Heart left ventricle (tissue), 16 donors: ENCODE results near the gene SH3BP1. TPM values are rescaled to one million over a fixed set of nuclear protein-coding genes. Genes with fewer than 3 reads are reported as not detected.

Source experiments
- ATAC-seq, 4 donors: fragments of 200-7000 bp; cut with Tn5 transposase; one replicate each; pipeline ENCODE4 v1.9.1; 2020 to 2022; ENCODE audit warnings: moderate library complexity in 4 of 4, mild to moderate bottlenecking in 3 of 4, moderate number of reproducible peaks in 1 of 4
- DNase-seq, 5 donors: peaks; one replicate each; pipeline ENCODE4 v3.0.0-alpha.2; 2020
- H3K27ac ChIP-seq, 12 donors: fragments of 200-600 bp; sonication (generic) in 4 of 12; one replicate each; pipeline versions ENCODE4 v1.5.0 to v1.8.0; 2016 to 2022; ENCODE audit warnings: mild to moderate bottlenecking in 2 of 12
- H3K27me3 ChIP-seq, 9 donors: fragments of 200-600 bp; sonication (generic) in 2 of 9; one replicate each; pipeline versions ENCODE4 v1.5.1 to v1.8.0; 2016 to 2022; ENCODE audit warnings: mild to moderate bottlenecking in 3 of 9
- H3K36me3 ChIP-seq, 9 donors: fragments of 200-600 bp; sonication (generic) in 2 of 9; one replicate each; pipeline versions ENCODE4 v1.5.0 to v1.8.0; 2018 to 2022; ENCODE audit warnings: mild to moderate bottlenecking in 2 of 9
- H3K4me1 ChIP-seq, 12 donors: fragments of 200-600 bp; sonication (generic) in 4 of 12; one replicate each; pipeline versions ENCODE4 v1.5.0 to v1.8.0; 2016 to 2022; ENCODE audit warnings: mild to moderate bottlenecking in 3 of 12
- H3K4me3 ChIP-seq, 12 donors: fragments of 200-600 bp; sonication (generic) in 4 of 12; one replicate each; pipeline versions ENCODE4 v1.5.0 to v1.8.0; 2017 to 2022; ENCODE audit warnings: mild to moderate bottlenecking in 9 of 12, moderate library complexity in 4 of 12
- H3K9me3 ChIP-seq, 12 donors: fragments of 200-600 bp; sonication (generic) in 4 of 12; one replicate each; pipeline versions ENCODE4 v1.5.0 to v1.8.0; 2016 to 2022; ENCODE audit warnings: mild to moderate bottlenecking in 1 of 12
- POLR2A ChIP-seq, 2 donors: fragments of 450-650 bp; IDR thresholded peaks; one replicate each; pipeline ENCODE4 v1.6.1; 2017; ENCODE audit warnings: antibody characterized with exemption in 2 of 2, mild to moderate bottlenecking in 2 of 2, moderate library complexity in 2 of 2
- WGBS, 4 donors: extraction: QIAGEN DNeasy Blood & Tissue Kit in 2 of 4; methylation state at CpG; one replicate each; pipeline versions ENCODE4 v1.1.5 to v1.1.7; 2013 to 2018; 5-methylcytosine and 5-hydroxymethylcytosine counted together
- intact Hi-C, 10 donors: fragments of 100-400 bp; cut with DNase I; formaldehyde crosslinking; loops; one replicate each; pipeline versions ENCODE4 v1.11.1 to v1.14.2; 2022
- polyA plus RNA-seq, 2 donors: library from polyadenylated mRNA; stranded (reverse); fragments of 200-250 nt; gene quantifications; one replicate each; pipeline ENCODE4 v1.2.3, GENCODE V29; 2013
- total RNA-seq, 9 donors: library from RNA; depleted of rRNA in 2 of 9; stranded (reverse); fragments of >200 nt in 2 of 9; fragmentation: NEBNext Ultra II Directional in 3 of 9; extraction: Animal tissue kit (Norgen Biotek cat#: 25700) in 3 of 9; gene quantifications; one replicate each; pipeline versions ENCODE4 v1.1.0 to v1.2.4, GENCODE V29; 2016 to 2023
- TF ChIP-seq, protein P1 (sequence below), 12 donors: fragments of 200-600 bp; sonication (generic) in 4 of 12; IDR thresholded peaks; one replicate each; pipeline versions ENCODE4 v1.5.0 to v1.8.0; 2018 to 2022; ENCODE audit warnings: antibody characterized with exemption in 12 of 12, mild to moderate bottlenecking in 5 of 12
- donor health status: ischemic (EF 13 %, LVEDD 7.1; RV severe dilation, severe dysfunction).
- donor health status: healthy with polysubstance abuse.
- donor health status: DM: no; HTN: yes; CAD: no.
- donor health status: DM: no; HTN: no; CAD: no.
- donor health status: ischemic (EF 25% LVEDD 6.9; RV normal size, moderate dysfunction).
- donor health status: ischemic (EF 25% LVEDD 5.7; RV mildly dilated, moderate dysfunction).
- donor health status: healthy.
- donor health status: DM: yes; HTN: yes; CAD: no.
- donor health status: ischemic (EF 35%, LVEDD 5.7; RV mildly dilated, moderate dysfunction).
- donor health status: nonischemic (EF 11% LVEDD 7.7; RV severe dilation, severe dysfunction).
- donor health status: DM: yes; HTN: yes; CAD: no.
- donor health status: PGD.
- donor health status: ischemic (EF 29% LVEDD 5.4; RV normal size, mild dysfunction).
- donor health status: nonischemic (EF 23%, LVEDD 6.1; RV moderate dilation, normal function).

The SH3BP1 gene
- total and polyA plus RNA-seq, 11 donors, result 0.44 to 19.7 (median 2.0) TPM

GRCh38 chr22:37672920-37673455 is 33.5 kb downstream of the SH3BP1 start:
- DNase-seq, result no peak
- Histone ChIP-seq H3K36me3 (peaks cover 0 to 7% (median 3%) of the 10 kb centered on the region in 9 donors), H3K9me3 (no peaks in the 10 kb centered on the region), H3K4me1 (peaks cover 3 to 52% (median 25%) of the 10 kb centered on the region in 12 donors), H3K27ac (peak overlapping the region in 3 of 12 donors; percentile 95 to 98 (median 98)), H3K27me3 (no peaks in the 10 kb centered on the region), H3K4me3 (no peak overlapping the region)
- ATAC-seq, result no peak
- TF ChIP-seq, protein P1, sequence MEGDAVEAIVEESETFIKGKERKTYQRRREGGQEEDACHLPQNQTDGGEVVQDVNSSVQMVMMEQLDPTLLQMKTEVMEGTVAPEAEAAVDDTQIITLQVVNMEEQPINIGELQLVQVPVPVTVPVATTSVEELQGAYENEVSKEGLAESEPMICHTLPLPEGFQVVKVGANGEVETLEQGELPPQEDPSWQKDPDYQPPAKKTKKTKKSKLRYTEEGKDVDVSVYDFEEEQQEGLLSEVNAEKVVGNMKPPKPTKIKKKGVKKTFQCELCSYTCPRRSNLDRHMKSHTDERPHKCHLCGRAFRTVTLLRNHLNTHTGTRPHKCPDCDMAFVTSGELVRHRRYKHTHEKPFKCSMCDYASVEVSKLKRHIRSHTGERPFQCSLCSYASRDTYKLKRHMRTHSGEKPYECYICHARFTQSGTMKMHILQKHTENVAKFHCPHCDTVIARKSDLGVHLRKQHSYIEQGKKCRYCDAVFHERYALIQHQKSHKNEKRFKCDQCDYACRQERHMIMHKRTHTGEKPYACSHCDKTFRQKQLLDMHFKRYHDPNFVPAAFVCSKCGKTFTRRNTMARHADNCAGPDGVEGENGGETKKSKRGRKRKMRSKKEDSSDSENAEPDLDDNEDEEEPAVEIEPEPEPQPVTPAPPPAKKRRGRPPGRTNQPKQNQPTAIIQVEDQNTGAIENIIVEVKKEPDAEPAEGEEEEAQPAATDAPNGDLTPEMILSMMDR (IDR thresholded peaks at IDR 0.05), result no peak
- no peak for TF ChIP-seq POLR2A (IDR thresholded peaks at IDR 0.05)
- WGBS, 4 donors, result 72 to 97% (median 79%) methylated on average over 3 to 11 of the region's 11 CpGs
- intact Hi-C loops, result no loop called here

DNA sequence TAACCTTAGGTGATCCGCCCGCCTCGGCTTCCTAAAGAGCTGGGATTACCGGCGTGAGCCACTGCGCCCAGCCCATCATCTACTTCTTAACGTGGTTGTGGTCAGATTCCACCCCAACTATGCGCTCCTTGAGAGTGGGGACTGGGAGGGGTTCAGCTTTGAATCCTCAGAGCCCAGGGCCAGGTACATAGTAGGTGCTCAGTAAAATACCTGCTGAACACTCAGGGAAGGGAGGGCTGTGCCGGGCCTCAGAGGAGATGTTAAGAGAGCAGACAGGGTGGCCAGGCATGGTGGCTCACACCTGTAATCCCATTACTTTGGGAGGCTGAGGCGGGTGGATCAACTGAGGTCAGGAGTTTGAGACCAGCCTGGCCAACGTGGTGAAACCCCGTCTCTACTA is 34.8 kb downstream of the SH3BP1 start:
- no peak for TF ChIP-seq POLR2A (IDR thresholded peaks at IDR 0.05)
- TF ChIP-seq, protein P1 (IDR thresholded peaks at IDR 0.05), result no peak
- Histone ChIP-seq H3K27ac (peak overlapping the region; percentile 74 to 99 (median 96)), H3K36me3 (peaks cover 0 to 20% (median 16%) of the 10 kb centered on the region in 9 donors), H3K27me3 (no peaks in the 10 kb centered on the region), H3K9me3 (no peaks in the 10 kb centered on the region), H3K4me1 (peaks cover 3 to 60% (median 30%) of the 10 kb centered on the region in 12 donors), H3K4me3 (peak overlapping the region in 5 of 12 donors; percentile 66 to 92 (median 72))
- 88 to 89% (median 89%) methylated on average over 12 of the region's 12 CpGs for whole genome bisulfite sequencing, 4 donors
- DNase-seq (no peak), ATAC-seq (no peak)
- intact Hi-C loops, result loop anchor here in 4 of 10 donors (2.0 kb wide), 2 partner anchors 15 to 65 kb away; partner anchors contain the start of genes PDXP (in 4 of the 4) and GGA1 (in 1 of the 4)

DNA sequence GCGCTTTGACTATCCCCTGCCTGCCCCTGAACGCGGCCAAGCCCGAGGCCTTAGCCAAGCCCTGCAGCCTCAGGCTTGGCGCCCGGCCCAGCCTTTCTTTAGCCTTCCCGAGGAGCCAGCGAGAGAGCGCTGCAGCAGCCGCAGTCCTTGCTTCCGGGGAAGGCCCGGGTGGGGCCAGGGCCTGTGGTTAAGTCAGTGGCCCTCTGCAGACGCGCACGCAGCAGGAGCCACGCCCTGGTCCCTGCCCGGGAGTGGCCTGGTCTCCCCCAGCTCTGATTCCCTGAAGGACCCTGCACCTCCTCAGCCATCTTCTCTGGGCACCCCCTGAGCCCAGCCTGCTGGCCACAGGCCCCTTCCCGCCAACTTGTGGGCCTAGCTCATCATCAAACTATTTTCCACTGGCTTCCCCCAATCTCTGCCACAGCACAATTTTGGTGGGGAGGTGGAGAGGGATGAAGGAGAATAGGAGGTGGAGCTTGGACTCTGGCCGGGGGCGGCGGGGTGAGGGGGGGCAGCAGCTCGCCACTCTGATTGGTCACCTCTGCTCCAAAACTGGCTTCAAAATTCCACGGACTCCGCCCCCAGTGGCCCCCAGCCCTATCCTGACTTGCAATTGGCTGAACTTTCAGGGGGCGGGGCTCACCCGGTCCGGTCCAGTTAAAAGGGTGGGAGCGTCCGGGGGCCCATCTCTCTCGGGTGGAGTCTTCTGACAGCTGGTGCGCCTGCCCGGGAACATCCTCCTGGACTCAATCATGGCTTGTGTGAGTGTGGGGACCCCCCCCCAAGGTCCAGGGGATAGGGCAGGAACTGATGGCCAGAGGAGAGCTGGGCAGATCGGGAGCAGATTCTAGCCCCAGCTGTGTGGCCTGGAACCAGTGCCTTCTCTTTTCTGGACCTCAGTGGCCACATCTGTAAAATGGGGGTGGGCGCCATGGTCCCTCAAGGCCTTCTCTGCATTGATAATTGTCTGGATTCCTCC is 35.8 kb downstream of the SH3BP1 start, which contains the start of gene LGALS1:
LGALS1 (plus strand) TSS at position 686 of the 979 bp plus-strand sequence; CDS start at position 753, 67 bp downstream.
- peak within 1 kb of the TSS; percentile 74 to 99 (median 96) for H3K27ac ChIP-seq
- intact Hi-C loops, result loop anchor here in 6 of 10 donors (1.0 to 5.0 kb wide), 7 partner anchors 13 to 77 kb away; partner anchors contain the start of genes PDXP (in 5 of the 6) and GGA1 (in 1 of the 6)
- peaks cover 0 to 30% (median 25%) of the 10 kb centered on the region in 9 donors for H3K36me3 ChIP-seq
- peaks cover 3 to 60% (median 30%) of the 10 kb centered on the region in 12 donors for H3K4me1 ChIP-seq
- ATAC-seq (peak; percentile 88 to 92 (median 90)), DNase-seq (peak; percentile 97 to 99 (median 98))
- H3K4me3 ChIP-seq, result peak within 1 kb of the TSS; percentile 52 to 92 (median 71)
- 1 to 7% (median 3%) methylated on average over 12 to 34 of the region's 34 CpGs for WGBS, 4 donors
- TF ChIP-seq, protein P1 (IDR thresholded peaks at IDR 0.05), result peak in 5 of 12 donors; percentile 29 to 57 (median 49)
- peak in 1 of 2 donors; percentile 53 for TF ChIP-seq POLR2A (IDR thresholded peaks at IDR 0.05)
- no peaks in the 10 kb centered on the region for H3K27me3 ChIP-seq
- no peaks in the 10 kb centered on the region for H3K9me3 ChIP-seq
